ENCODE data around the gene CNNM2. TPM values are rescaled to one million over a fixed set of nuclear protein-coding genes. Genes with fewer than 3 reads are reported as not detected.

CNNM2 gene
- total RNA-seq, 1 experiment from 2014 or later, result 23.5 TPM

DNA sequence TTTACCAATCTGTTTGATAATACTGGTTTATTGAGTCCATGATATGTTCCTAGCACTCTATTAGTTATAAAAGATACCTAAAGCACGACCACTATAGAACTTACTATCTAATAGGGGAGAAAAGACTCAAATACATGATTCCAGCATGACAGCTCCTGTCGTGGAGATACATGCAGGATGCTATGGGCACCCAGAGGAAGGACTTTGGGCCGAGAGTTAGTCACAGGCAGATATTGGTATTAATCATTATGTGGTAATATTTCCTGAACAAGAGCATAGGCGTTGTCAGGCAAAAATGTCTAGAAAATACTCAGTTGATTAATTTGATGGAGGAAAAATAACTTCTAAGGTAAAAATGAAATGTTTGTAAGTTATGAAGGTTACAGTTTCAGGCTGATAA lies 31.8 kb downstream of the CNNM2 start (continued):
- TF ChIP-seq, protein P1, sequence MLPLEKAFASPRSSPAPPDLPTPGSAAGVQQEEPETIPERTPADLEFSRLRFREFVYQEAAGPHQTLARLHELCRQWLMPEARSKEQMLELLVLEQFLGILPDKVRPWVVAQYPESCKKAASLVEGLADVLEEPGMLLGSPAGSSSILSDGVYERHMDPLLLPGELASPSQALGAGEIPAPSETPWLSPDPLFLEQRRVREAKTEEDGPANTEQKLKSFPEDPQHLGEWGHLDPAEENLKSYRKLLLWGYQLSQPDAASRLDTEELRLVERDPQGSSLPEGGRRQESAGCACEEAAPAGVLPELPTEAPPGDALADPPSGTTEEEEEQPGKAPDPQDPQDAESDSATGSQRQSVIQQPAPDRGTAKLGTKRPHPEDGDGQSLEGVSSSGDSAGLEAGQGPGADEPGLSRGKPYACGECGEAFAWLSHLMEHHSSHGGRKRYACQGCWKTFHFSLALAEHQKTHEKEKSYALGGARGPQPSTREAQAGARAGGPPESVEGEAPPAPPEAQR (CRISPR knock-in tag; IDR thresholded peaks at IDR 0.05), result no peak

DNA sequence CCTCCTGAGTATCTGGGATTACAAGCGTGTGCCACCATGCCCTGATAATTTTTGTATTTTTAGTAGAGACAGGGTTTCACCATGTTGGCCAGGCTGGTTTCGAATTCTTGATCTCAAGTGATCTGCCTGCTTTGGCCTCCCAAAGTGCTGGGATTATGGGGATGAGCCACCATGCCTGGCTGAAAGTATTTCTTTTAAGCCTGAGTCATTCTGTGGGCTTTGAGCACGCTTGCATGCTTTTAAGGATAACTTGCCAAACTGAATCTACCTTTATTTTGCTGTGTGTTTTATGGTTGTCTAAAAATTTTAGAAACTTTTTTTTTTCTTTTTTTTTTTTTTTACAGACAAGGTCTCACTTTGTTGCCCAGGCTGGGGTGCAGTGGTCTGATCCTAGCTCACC lies 33.2 kb downstream of the CNNM2 start:
- Mint-ChIP-seq H3K4me3 (no peak overlapping the region), H3K27me3 (ENCODE audit: low read depth) (no peaks in the 10 kb centered on the region), H3K4me1 (no peaks in the 10 kb centered on the region), H3K36me3 (peaks cover 6% of the 10 kb centered on the region; the same call in 1 of the 2 replicates), H3K27ac (no peak overlapping the region), H3K9me3 (peaks cover 6% of the 10 kb centered on the region; the same call in 1 of the 2 replicates)
- no peak for DNase-seq (ENCODE audit: low spot score)
- POLR2A ChIA-PET, result interaction anchor here (0.7 kb wide), 1 partner anchor 62 kb away, joined by 3 read pairs; no protein-coding TSS in a partner anchor
- no peak for ATAC-seq
- TF ChIP-seq RELA (CRISPR knock-in tag; IDR thresholded peaks at IDR 0.05; ENCODE audit: borderline replicate concordance) (no peak), SMAD3 (CRISPR knock-in tag; IDR thresholded peaks at IDR 0.05; ENCODE audit: borderline replicate concordance) (no peak), NFE2L1 (CRISPR knock-in tag; IDR thresholded peaks at IDR 0.05) (no peak), GABPB1 (CRISPR knock-in tag; IDR thresholded peaks at IDR 0.05) (no peak), EMX1 (CRISPR knock-in tag; IDR thresholded peaks at IDR 0.05) (no peak), NR2C2 (CRISPR knock-in tag; IDR thresholded peaks at IDR 0.05) (no peak), FOXK1 (CRISPR knock-in tag; IDR thresholded peaks at IDR 0.05) (no peak), KAT7 (CRISPR knock-in tag; IDR thresholded peaks at IDR 0.05; ENCODE audit: borderline replicate concordance) (no peak), IRF2 (CRISPR knock-in tag; IDR thresholded peaks at IDR 0.05; ENCODE audit: borderline replicate concordance, low read depth) (no peak), TCF7 (CRISPR knock-in tag; IDR thresholded peaks at IDR 0.05; ENCODE audit: low read depth) (no peak), CREM (CRISPR knock-in tag; IDR thresholded peaks at IDR 0.05) (no peak), ZNF138 (CRISPR knock-in tag; conservative IDR thresholded peaks at IDR 0.05) (no peak), FOXP1 (CRISPR knock-in tag; IDR thresholded peaks at IDR 0.05; ENCODE audit: borderline replicate concordance) (no peak), GTF2I (CRISPR knock-in tag; conservative IDR thresholded peaks at IDR 0.05) (no peak)
- TF ChIP-seq, protein P2, sequence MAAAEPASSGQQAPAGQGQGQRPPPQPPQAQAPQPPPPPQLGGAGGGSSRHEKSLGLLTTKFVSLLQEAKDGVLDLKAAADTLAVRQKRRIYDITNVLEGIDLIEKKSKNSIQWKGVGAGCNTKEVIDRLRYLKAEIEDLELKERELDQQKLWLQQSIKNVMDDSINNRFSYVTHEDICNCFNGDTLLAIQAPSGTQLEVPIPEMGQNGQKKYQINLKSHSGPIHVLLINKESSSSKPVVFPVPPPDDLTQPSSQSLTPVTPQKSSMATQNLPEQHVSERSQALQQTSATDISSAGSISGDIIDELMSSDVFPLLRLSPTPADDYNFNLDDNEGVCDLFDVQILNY (CRISPR knock-in tag; IDR thresholded peaks at IDR 0.05), result no peak
- CTCF ChIA-PET, result no interaction called here

DNA sequence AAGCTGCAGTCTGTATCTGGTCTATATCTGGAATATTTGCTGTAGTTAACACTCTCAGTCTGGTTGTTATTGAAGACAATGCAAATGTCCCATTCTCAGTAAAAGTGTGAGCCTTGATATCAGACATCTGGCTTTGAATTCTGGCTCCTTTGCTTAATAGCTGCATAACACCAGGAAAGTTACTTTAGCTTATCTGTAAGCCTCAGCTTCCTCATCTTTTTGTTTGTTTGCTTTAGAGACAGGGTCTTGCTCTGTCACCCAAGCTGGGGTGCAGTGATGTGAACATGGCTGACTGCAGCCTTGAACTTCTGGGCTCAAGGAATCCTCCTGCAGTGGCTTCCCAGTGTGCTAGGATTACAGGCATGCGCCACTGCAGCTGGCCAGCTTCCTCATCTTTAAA lies 41.3 kb downstream of the CNNM2 start:
- ChIA-PET POLR2A (no interaction called here), CTCF (no interaction called here)
- DNase-seq (ENCODE audit: low spot score) (no peak), ATAC-seq (no peak)
- Mint-ChIP-seq H3K36me3 (peaks cover 6% of the 10 kb centered on the region; the same call in 1 of the 2 replicates), H3K4me3 (no peak overlapping the region), H3K27me3 (ENCODE audit: low read depth) (no peaks in the 10 kb centered on the region), H3K27ac (no peak overlapping the region), H3K4me1 (no peaks in the 10 kb centered on the region), H3K9me3 (peaks cover 6% of the 10 kb centered on the region; the same call in 1 of the 2 replicates)
- TF ChIP-seq, protein P3, sequence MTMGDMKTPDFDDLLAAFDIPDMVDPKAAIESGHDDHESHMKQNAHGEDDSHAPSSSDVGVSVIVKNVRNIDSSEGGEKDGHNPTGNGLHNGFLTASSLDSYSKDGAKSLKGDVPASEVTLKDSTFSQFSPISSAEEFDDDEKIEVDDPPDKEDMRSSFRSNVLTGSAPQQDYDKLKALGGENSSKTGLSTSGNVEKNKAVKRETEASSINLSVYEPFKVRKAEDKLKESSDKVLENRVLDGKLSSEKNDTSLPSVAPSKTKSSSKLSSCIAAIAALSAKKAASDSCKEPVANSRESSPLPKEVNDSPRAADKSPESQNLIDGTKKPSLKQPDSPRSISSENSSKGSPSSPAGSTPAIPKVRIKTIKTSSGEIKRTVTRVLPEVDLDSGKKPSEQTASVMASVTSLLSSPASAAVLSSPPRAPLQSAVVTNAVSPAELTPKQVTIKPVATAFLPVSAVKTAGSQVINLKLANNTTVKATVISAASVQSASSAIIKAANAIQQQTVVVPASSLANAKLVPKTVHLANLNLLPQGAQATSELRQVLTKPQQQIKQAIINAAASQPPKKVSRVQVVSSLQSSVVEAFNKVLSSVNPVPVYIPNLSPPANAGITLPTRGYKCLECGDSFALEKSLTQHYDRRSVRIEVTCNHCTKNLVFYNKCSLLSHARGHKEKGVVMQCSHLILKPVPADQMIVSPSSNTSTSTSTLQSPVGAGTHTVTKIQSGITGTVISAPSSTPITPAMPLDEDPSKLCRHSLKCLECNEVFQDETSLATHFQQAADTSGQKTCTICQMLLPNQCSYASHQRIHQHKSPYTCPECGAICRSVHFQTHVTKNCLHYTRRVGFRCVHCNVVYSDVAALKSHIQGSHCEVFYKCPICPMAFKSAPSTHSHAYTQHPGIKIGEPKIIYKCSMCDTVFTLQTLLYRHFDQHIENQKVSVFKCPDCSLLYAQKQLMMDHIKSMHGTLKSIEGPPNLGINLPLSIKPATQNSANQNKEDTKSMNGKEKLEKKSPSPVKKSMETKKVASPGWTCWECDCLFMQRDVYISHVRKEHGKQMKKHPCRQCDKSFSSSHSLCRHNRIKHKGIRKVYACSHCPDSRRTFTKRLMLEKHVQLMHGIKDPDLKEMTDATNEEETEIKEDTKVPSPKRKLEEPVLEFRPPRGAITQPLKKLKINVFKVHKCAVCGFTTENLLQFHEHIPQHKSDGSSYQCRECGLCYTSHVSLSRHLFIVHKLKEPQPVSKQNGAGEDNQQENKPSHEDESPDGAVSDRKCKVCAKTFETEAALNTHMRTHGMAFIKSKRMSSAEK (CRISPR knock-in tag; IDR thresholded peaks at IDR 0.05; ENCODE audit: borderline replicate concordance), result no peak
- no peak for TF ChIP-seq EMX1 (CRISPR knock-in tag; IDR thresholded peaks at IDR 0.05)
- TF ChIP-seq, protein P4, sequence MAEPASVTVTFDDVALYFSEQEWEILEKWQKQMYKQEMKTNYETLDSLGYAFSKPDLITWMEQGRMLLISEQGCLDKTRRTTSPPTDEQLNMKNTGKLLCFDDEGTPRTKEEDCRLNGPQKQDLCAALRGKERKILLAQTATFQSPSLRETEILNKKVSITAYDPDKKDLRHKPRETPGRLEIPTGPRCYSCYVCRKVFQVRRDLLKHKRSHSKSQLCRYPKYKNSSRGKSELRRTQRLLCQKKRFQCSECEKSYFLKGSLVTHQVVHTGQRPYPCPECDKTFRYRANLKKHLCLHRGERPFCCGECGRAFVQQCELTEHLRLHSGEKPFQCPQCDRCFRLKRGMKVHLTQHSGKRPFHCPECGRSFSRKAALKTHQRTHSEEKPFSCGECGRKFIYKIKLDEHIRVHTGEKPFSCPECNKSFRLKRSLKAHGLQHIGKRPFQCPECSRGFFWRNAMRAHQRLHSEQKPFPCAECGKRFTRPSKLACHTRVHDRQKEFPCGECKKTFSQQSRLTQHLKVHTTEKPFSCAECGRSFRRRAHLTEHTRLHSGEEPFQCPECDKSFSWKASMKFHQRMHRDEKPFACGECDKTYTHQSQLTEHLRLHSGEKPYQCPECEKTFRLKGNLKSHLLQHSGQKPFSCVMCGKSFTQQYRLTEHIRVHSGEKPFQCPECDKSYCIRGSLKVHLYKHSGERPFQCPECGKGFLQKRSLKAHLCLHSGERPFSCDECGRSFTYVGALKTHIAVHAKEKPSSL (CRISPR knock-in tag; conservative IDR thresholded peaks at IDR 0.05), result no peak
- TF ChIP-seq JAZF1 (CRISPR knock-in tag; IDR thresholded peaks at IDR 0.05), result no peak
- TF ChIP-seq, protein P1 (CRISPR knock-in tag; IDR thresholded peaks at IDR 0.05), result no peak
- TF ChIP-seq OVOL2 (CRISPR knock-in tag; IDR thresholded peaks at IDR 0.05; ENCODE audit: borderline replicate concordance), result no peak
- no peak for TF ChIP-seq NR2C2 (CRISPR knock-in tag; IDR thresholded peaks at IDR 0.05)
- TF ChIP-seq, protein P5, sequence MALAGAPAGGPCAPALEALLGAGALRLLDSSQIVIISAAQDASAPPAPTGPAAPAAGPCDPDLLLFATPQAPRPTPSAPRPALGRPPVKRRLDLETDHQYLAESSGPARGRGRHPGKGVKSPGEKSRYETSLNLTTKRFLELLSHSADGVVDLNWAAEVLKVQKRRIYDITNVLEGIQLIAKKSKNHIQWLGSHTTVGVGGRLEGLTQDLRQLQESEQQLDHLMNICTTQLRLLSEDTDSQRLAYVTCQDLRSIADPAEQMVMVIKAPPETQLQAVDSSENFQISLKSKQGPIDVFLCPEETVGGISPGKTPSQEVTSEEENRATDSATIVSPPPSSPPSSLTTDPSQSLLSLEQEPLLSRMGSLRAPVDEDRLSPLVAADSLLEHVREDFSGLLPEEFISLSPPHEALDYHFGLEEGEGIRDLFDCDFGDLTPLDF (CRISPR knock-in tag; IDR thresholded peaks at IDR 0.05), result no peak
- no peak for TF ChIP-seq ZNF396 (CRISPR knock-in tag; IDR thresholded peaks at IDR 0.05; ENCODE audit: borderline replicate concordance)
- no peak for TF ChIP-seq TEAD4 (CRISPR knock-in tag; IDR thresholded peaks at IDR 0.05)

Measured in WTC11 (cell line).